ENCODE results near the gene DMXL1. TPM values are rescaled to one million over a fixed set of nuclear protein-coding genes. Genes with fewer than 3 reads are reported as not detected.

The DMXL1 gene
- total RNA-seq, 1 donor: 86.1 TPM

DNA sequence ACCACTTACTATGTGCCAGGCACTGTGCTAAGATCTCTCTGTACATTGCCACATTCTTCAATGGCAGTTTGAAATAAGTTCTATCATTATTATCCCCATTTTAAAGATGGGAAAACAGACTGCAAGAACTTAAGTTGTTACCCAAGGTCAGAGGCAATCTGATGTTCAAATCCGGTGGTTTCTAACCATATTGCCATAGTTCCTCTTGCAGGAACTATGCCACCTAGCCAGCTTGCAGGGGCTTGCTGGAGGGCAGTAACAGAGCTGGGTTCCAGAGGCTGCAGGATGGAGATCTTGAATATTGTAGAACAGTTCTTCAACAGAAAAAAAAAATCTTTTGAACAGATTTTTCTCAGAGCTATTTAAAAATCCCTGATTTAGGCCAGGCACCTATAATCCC lies 213.1 kb downstream of the DMXL1 start:
- no peak overlapping the region for H2AFZ ChIP-seq (ENCODE audit: low read length)
- H3K79me2 ChIP-seq (ENCODE audit: insufficient read depth, low read length): peaks cover 10% of the 10 kb centered on the region
- H3K36me3 ChIP-seq (ENCODE audit: insufficient read depth, low read length): no peaks in the 10 kb centered on the region
- TF ChIP-seq CTCF (IDR thresholded peaks at IDR 0.05; ENCODE audit: extremely low read depth, low read depth, low read length): no peak
- no peak overlapping the region for H3K4me3 ChIP-seq (ENCODE audit: insufficient read depth, low read length)
- no peak overlapping the region for H3K27ac ChIP-seq (ENCODE audit: low read depth, low read length)
- H4K20me1 ChIP-seq (ENCODE audit: insufficient read depth, low read length): peaks cover under 1% of the 10 kb centered on the region
- no peak overlapping the region for H3K4me2 ChIP-seq (ENCODE audit: insufficient read depth, low read length)
- peaks cover 23% of the 10 kb centered on the region for H3K4me1 ChIP-seq (ENCODE audit: insufficient read depth, low read length)
- DNase-seq (ENCODE audit: insufficient read length, low spot score, missing footprints): no peak
- H3K27me3 ChIP-seq (ENCODE audit: insufficient read depth, low read length): no peaks in the 10 kb centered on the region
- no peaks in the 10 kb centered on the region for H3K9me3 ChIP-seq (ENCODE audit: low read depth, low read length)

DNA sequence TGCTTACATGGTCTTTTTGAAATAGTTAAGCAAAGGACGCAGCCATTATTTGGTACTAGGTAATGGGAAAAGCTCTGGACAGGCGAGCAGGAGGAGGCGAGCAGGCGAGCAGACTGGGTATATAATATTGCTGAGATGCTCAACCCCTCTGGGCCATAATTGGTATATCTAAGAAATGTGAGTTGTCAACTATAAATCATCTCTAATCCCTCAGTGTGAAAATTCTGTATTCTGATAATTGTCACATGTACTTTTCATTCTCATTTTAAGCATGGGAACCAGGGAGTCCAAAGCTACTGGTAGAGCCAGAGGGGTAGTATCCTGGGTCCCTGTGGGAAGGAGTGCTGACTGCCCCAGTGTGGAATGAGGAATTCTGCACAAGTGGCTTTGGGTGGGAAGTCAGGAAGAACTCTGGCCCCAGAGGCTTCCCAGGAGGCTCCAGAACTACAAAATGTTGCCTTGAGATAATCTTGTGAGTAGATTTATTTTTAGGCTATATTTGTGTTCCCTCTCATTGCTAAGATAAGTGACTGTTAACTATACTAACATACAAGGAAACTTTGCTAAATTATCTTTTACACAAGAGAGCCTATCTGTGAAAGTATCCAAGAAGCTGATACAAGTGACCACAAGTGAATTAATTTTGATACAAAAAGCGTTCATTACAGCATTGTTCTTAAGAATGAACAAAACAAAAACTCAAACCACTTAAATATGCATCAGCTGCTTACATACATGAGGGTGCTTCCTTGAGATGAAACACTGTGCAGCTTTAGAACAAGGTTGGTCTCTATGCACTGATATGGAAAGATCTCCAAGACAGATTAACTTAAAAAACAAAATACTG lies 214.4 kb downstream of the DMXL1 start:
- peaks cover 23% of the 10 kb centered on the region for H3K4me1 ChIP-seq (ENCODE audit: insufficient read depth, low read length)
- no peak overlapping the region for H3K4me2 ChIP-seq (ENCODE audit: insufficient read depth, low read length)
- H3K27me3 ChIP-seq (ENCODE audit: insufficient read depth, low read length): no peaks in the 10 kb centered on the region
- H4K20me1 ChIP-seq (ENCODE audit: insufficient read depth, low read length): no peaks in the 10 kb centered on the region
- no peak overlapping the region for H3K4me3 ChIP-seq (ENCODE audit: insufficient read depth, low read length)
- H2AFZ ChIP-seq (ENCODE audit: low read length): no peak overlapping the region
- DNase-seq (ENCODE audit: insufficient read length, low spot score, missing footprints): peak; percentile 54
- no peaks in the 10 kb centered on the region for H3K36me3 ChIP-seq (ENCODE audit: insufficient read depth, low read length)
- TF ChIP-seq CTCF (IDR thresholded peaks at IDR 0.05; ENCODE audit: extremely low read depth, low read depth, low read length): no peak
- peaks cover 7% of the 10 kb centered on the region for H3K79me2 ChIP-seq (ENCODE audit: insufficient read depth, low read length)
- peak overlapping the region; percentile 29 for H3K27ac ChIP-seq (ENCODE audit: low read depth, low read length)
- no peaks in the 10 kb centered on the region for H3K9me3 ChIP-seq (ENCODE audit: low read depth, low read length)

GRCh38 chr5:119286511-119287488 lies 215.9 kb downstream of the DMXL1 start:
- H3K27me3 ChIP-seq (ENCODE audit: insufficient read depth, low read length): no peaks in the 10 kb centered on the region
- H3K79me2 ChIP-seq (ENCODE audit: insufficient read depth, low read length): peaks cover 7% of the 10 kb centered on the region
- TF ChIP-seq CTCF (IDR thresholded peaks at IDR 0.05; ENCODE audit: extremely low read depth, low read depth, low read length): no peak
- peak overlapping the region; percentile 71 for H3K4me2 ChIP-seq (ENCODE audit: insufficient read depth, low read length)
- no peaks in the 10 kb centered on the region for H3K36me3 ChIP-seq (ENCODE audit: insufficient read depth, low read length)
- H3K9me3 ChIP-seq (ENCODE audit: low read depth, low read length): no peaks in the 10 kb centered on the region
- H4K20me1 ChIP-seq (ENCODE audit: insufficient read depth, low read length): no peaks in the 10 kb centered on the region
- no peak for DNase-seq (ENCODE audit: insufficient read length, low spot score, missing footprints)
- H2AFZ ChIP-seq (ENCODE audit: low read length): no peak overlapping the region
- H3K4me1 ChIP-seq (ENCODE audit: insufficient read depth, low read length): peaks cover 23% of the 10 kb centered on the region
- no peak overlapping the region for H3K4me3 ChIP-seq (ENCODE audit: insufficient read depth, low read length)
- H3K27ac ChIP-seq (ENCODE audit: low read depth, low read length): peak overlapping the region; percentile 40

Data from osteoblast (primary cell).